Measurements from ENCODE around the gene RADIL.

The RADIL gene

GRCh38 chr7:4880218-4880617 lies 3.3 kb downstream of the RADIL start:
- H3K4me3 ChIP-seq (ENCODE audit: low read depth, low read length): no peak overlapping the region
- no peak for TF ChIP-seq CTCF (IDR thresholded peaks at IDR 0.05; ENCODE audit: low read depth, low read length)

- no peak overlapping the region for H3K4me3 ChIP-seq (ENCODE audit: low read depth, low read length)
Measured at GRCh38 chr7:4879396-4880081, 4.0 kb downstream of the RADIL start.

GRCh38 chr7:4878336-4879335 lies 4.9 kb downstream of the RADIL start:
- no peak overlapping the region for H3K4me3 ChIP-seq (ENCODE audit: low read depth, low read length)
- TF ChIP-seq CTCF (IDR thresholded peaks at IDR 0.05; ENCODE audit: low read depth, low read length): no peak

More at GRCh38 chr7:4879396-4880081, 4.0 kb downstream of the RADIL start:
- TF ChIP-seq CTCF (IDR thresholded peaks at IDR 0.05; ENCODE audit: low read depth, low read length): no peak

- no peak for TF ChIP-seq CTCF (IDR thresholded peaks at IDR 0.05; ENCODE audit: low read depth, low read length)
- H3K4me3 ChIP-seq (ENCODE audit: low read depth, low read length): no peak overlapping the region
Measured at GRCh38 chr7:4876586-4876985, 6.9 kb downstream of the RADIL start.

- no peak overlapping the region for H3K4me3 ChIP-seq (ENCODE audit: low read depth, low read length)
- TF ChIP-seq CTCF (IDR thresholded peaks at IDR 0.05; ENCODE audit: low read depth, low read length): no peak
Measured at GRCh38 chr7:4875391-4875790, 8.1 kb downstream of the RADIL start.

GRCh38 chr7:4873071-4873944 lies 10.2 kb downstream of the RADIL start:
- TF ChIP-seq CTCF (IDR thresholded peaks at IDR 0.05; ENCODE audit: low read depth, low read length): no peak
- no peak overlapping the region for H3K4me3 ChIP-seq (ENCODE audit: low read depth, low read length)
